Esophagus muscularis mucosa (tissue), 3 donors: ENCODE measurements around the gene GNPTG.
A peak's percentile ranks its signal among the peaks of the same experiment; 100 is the strongest.

ENCODE experiments used
- CTCF ChIP-seq, 3 experiments: fragments of 200-600 bp in 2 of 3; fragments of 450-650 bp in 1 of 3; sonication (generic) in 2 of 3; IDR thresholded peaks; one replicate each; pipeline ENCODE4 v1.5.1; 2017 to 2019; ENCODE audit warnings: antibody characterized with exemption in 3 of 3, mild to moderate bottlenecking in 2 of 3, moderate library complexity in 1 of 3
- POLR2AphosphoS5 ChIP-seq, 2 donors: sonication (generic); formaldehyde crosslinking; IDR thresholded peaks; one replicate each; pipeline ENCODE4 v1.6.1; 2017; ENCODE audit warnings: antibody characterized with exemption in 2 of 2

- peak; percentile 55 to 76 (median 65) for TF ChIP-seq CTCF (IDR thresholded peaks at IDR 0.05)
- TF ChIP-seq POLR2AphosphoS5 (IDR thresholded peaks at IDR 0.05): no peak
Observed at GRCh38 chr16:1363501-1364041, 11.8 kb downstream of the GNPTG start.
